Endothelial cell (in vitro differentiated cells): Measurements from ENCODE around the gene ARMH3. TPM values are rescaled to one million over a fixed set of nuclear protein-coding genes. Genes with fewer than 3 reads are reported as not detected.
"Not testable (repeated sequence)": the region's sequence is repeated elsewhere in the genome, so short reads cannot be mapped to it uniquely, and the experiment has no call there.

Source experiments
- DNase-seq: peaks from one replicate; pipeline ENCODE4 v3.0.0; 2021; ENCODE audit warnings: low spot score
- H3K27ac Mint-ChIP-seq: one replicate; pipeline ENCODE4 v1.8.0; 2021; ENCODE audit warnings: mixed read lengths, inconsistent platforms; ENCODE audit not compliant: unreplicated experiment
- H3K27me3 Mint-ChIP-seq: one replicate; pipeline ENCODE4 v1.8.0; 2021; ENCODE audit warnings: mild to moderate bottlenecking, moderate library complexity, mixed read lengths, inconsistent platforms; ENCODE audit not compliant: unreplicated experiment
- H3K36me3 Mint-ChIP-seq: one replicate; pipeline ENCODE4 v1.8.0; 2021; ENCODE audit warnings: mild to moderate bottlenecking, low read depth, mixed read lengths, inconsistent platforms; ENCODE audit not compliant: unreplicated experiment
- H3K4me1 Mint-ChIP-seq: one replicate; pipeline ENCODE4 v1.8.0; 2021; ENCODE audit warnings: mild to moderate bottlenecking, mixed read lengths, inconsistent platforms; ENCODE audit not compliant: unreplicated experiment
- H3K4me3 Mint-ChIP-seq: one replicate; pipeline ENCODE4 v1.8.0; 2021; ENCODE audit warnings: mild to moderate bottlenecking, mixed read lengths, inconsistent platforms; ENCODE audit not compliant: unreplicated experiment
- H3K9me3 Mint-ChIP-seq: one replicate; pipeline ENCODE4 v1.8.0; 2021; ENCODE audit warnings: mixed read lengths, inconsistent platforms; ENCODE audit not compliant: unreplicated experiment
- total RNA-seq: library from RNA; stranded (reverse); fragmentation: NEBNext Ultra II Directional; extraction: Animal tissue kit (Norgen Biotek cat#: 25700); gene quantifications from one replicate; pipeline ENCODE4 v1.2.1, GENCODE V29; 2021; ENCODE audit not compliant: unreplicated experiment
- TF ChIP-seq, protein P1 (sequence below): fragments of 200-600 bp; sonication (generic); IDR thresholded peaks from one replicate; pipeline ENCODE4 v1.5.0; 2021; ENCODE audit warnings: antibody characterized with exemption; ENCODE audit not compliant: unreplicated experiment

ARMH3 gene
- total RNA-seq, 1 donor from 2014 or later, result 20.5 TPM

DNA sequence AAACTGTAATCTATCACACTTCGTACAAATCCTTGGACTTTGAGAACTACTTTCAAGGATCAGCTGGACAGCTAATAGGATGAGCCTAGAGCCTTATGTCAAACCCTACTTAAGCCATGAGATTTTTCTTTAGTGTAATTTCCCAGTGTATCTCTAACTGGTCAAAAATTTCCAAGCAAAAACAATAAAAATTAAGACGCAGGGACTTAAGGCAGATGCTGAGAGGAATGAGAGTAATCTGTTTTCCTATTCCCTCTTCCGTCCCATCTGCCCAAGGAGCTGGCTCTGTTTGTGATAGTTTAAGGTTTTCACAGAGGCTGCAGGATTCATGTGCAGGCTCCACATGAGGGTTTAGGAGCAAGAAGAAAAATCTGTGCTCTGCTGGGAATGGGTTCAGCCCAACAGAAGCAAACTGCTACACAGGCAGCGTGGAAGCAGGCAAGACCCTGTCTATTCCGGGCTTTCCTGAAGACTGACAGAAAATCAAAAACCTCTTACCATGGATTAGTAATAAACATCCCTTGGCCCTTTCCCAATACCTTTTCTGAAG lies 62.2 kb downstream of the ARMH3 start:
- no peak for DNase-seq
- H3K4me3 Mint-ChIP-seq, result no peak overlapping the region
- TF ChIP-seq, protein P1, sequence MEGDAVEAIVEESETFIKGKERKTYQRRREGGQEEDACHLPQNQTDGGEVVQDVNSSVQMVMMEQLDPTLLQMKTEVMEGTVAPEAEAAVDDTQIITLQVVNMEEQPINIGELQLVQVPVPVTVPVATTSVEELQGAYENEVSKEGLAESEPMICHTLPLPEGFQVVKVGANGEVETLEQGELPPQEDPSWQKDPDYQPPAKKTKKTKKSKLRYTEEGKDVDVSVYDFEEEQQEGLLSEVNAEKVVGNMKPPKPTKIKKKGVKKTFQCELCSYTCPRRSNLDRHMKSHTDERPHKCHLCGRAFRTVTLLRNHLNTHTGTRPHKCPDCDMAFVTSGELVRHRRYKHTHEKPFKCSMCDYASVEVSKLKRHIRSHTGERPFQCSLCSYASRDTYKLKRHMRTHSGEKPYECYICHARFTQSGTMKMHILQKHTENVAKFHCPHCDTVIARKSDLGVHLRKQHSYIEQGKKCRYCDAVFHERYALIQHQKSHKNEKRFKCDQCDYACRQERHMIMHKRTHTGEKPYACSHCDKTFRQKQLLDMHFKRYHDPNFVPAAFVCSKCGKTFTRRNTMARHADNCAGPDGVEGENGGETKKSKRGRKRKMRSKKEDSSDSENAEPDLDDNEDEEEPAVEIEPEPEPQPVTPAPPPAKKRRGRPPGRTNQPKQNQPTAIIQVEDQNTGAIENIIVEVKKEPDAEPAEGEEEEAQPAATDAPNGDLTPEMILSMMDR, result no peak
- H3K4me1 Mint-ChIP-seq, result no peaks in the 10 kb centered on the region
- H3K36me3 Mint-ChIP-seq, result peaks cover 28% of the 10 kb centered on the region
- peaks cover 2% of the 10 kb centered on the region for H3K27me3 Mint-ChIP-seq
- no peak overlapping the region for H3K27ac Mint-ChIP-seq
- H3K9me3 Mint-ChIP-seq, result no peaks in the 10 kb centered on the region

DNA sequence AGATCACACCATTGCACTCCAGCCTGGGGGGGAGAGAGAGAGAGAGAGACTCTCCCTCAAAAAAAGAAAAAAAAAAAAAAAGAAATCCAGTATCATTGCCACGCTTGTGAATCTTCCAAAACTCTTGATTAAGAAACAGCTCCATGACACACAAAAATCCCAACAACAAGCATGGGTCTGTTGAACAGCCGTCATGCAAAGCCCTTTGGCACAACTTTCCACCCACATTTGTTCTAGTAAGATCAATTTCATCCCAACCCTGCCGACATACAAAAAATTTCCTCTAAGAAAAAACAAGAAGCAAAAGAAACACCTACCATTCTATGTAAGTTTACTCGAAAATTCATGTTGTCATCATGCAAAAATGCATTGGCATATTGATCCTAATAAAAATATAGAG lies 62.8 kb downstream of the ARMH3 start:
- no peak for DNase-seq
- TF ChIP-seq, protein P1, result no peak
- Mint-ChIP-seq H3K4me1 (no peaks in the 10 kb centered on the region), H3K36me3 (peaks cover 28% of the 10 kb centered on the region), H3K27me3 (peaks cover 2% of the 10 kb centered on the region), H3K4me3 (no peak overlapping the region), H3K9me3 (no peaks in the 10 kb centered on the region), H3K27ac (no peak overlapping the region)

DNA sequence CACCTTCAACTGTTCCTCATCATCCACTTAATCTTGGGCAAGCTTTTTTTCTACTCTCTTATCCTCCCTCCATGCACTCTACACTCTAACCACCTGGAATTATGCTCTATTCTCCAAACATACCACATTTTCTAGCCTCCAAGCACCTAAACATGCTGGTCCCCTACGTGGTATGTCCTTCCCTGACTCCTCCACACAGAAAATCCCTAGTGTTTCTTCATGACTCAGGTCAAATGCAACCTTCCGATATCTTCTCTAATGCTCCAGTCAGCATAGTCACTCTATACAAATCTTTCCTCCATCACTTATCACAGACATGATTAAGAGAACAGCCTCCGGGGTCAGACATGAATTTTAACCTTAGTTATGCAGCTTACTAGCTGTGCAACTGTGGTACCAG lies 68.8 kb downstream of the ARMH3 start:
- H3K27me3 Mint-ChIP-seq, result no peaks in the 10 kb centered on the region
- DNase-seq, result no peak
- TF ChIP-seq, protein P1, result no peak
- no peak overlapping the region for H3K27ac Mint-ChIP-seq
- no peak overlapping the region for H3K4me3 Mint-ChIP-seq
- H3K9me3 Mint-ChIP-seq, result no peaks in the 10 kb centered on the region
- H3K4me1 Mint-ChIP-seq, result peaks cover 6% of the 10 kb centered on the region
- peaks cover 38% of the 10 kb centered on the region for H3K36me3 Mint-ChIP-seq

DNA sequence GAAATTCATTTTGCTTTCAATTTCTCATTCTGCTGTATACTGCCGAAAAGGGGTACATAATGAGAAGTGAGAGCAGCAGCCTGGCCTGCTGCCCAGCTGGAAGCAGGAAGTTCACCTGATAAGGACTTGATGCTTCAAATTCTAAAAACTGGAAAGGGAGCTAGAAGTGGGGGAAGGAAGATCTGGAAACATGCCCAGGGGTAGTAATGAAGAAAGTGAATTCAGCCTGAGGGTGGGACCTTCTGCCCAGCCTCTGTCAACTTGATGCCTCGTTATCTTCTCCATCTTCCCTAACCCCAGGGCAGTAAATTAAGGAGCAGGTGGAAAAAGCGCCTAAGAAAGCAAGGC lies 69.4 kb downstream of the ARMH3 start:
- Mint-ChIP-seq H3K27ac (no peak overlapping the region), H3K36me3 (peaks cover 33% of the 10 kb centered on the region)

DNA sequence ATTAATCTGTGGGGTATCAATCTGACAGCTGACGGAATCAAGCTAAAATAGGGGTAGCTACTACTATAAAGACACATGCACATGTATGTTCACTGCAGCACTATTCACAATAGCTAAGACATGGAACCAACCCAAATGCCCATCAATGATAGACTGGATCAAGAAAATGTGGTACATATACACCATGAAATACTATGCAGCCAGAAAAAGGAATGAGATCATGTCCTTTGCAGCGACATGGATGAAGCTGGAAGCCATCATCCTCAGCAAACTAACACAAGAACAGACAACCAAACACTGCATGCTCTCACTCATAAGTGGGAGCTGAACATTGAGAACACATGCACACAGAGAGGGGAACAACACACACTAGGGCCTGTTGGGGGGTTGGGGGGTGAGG lies 75.3 kb downstream of the ARMH3 start:
- H3K27ac Mint-ChIP-seq, DNase-seq, H3K9me3 Mint-ChIP-seq, H3K4me1 Mint-ChIP-seq, H3K27me3 Mint-ChIP-seq: not testable (repeated sequence)
- Mint-ChIP-seq H3K4me3 (peak overlapping the region; percentile 48), H3K36me3 (peaks cover 12% of the 10 kb centered on the region)

More for the DNA sequence above, 69.4 kb downstream of the ARMH3 start:
- no peaks in the 10 kb centered on the region for H3K9me3 Mint-ChIP-seq
- H3K4me3 Mint-ChIP-seq, result peak overlapping the region; percentile 11
- TF ChIP-seq, protein P1, result no peak
- no peak for DNase-seq
- peaks cover 6% of the 10 kb centered on the region for H3K4me1 Mint-ChIP-seq
- no peaks in the 10 kb centered on the region for H3K27me3 Mint-ChIP-seq
